ENCODE results near the gene TMEM225B. TPM values are rescaled to one million over a fixed set of nuclear protein-coding genes. Genes with fewer than 3 reads are reported as not detected.

Gene TMEM225B
- total and polyA plus RNA-seq, 4 donors: 0.10 to 0.28 (median 0.17) TPM; not detected in 1

GRCh38 chr7:99561737-99562051, 36.4 kb upstream of the TMEM225B start:
- peaks cover 3 to 12% (median 9%) of the 10 kb centered on the region in 4 donors for H3K4me1 ChIP-seq (ENCODE audit: control insufficient read depth in 4 of 4, insufficient read depth in 4 of 4, low read length in 3 of 4)
- H3K36me3 ChIP-seq (ENCODE audit: control insufficient read depth in 4 of 4, insufficient read depth in 3 of 4, low read depth in 1 of 4, low read length in 3 of 4): peaks cover 10 to 50% (median 48%) of the 10 kb centered on the region in 4 donors
- TF ChIP-seq EGR1 (IDR thresholded peaks at IDR 0.05; ENCODE audit: low read depth in 2 of 2): no peak
- no peak for TF ChIP-seq HNF4G (IDR thresholded peaks at IDR 0.05)
- no peak for TF ChIP-seq NR2F2 (IDR thresholded peaks at IDR 0.05)
- TF ChIP-seq CTCF (IDR thresholded peaks at IDR 0.05; ENCODE audit: low read depth, low read length, missing input control): no peak
- H3K4me3 ChIP-seq (ENCODE audit: low read depth in 1 of 3, low read length in 3 of 3): no peak overlapping the region
- no peak for DNase-seq (ENCODE audit: low spot score)
- no peaks in the 10 kb centered on the region for H3K9me3 ChIP-seq (ENCODE audit: control insufficient read depth in 4 of 4, low read length in 3 of 4)
- no peak overlapping the region for H3K27ac ChIP-seq (ENCODE audit: low read depth in 1 of 2, low read length in 2 of 2)
- WGBS: 100% methylated on average over 2 of the region's 2 CpGs
- no peak overlapping the region for H3K9ac ChIP-seq (ENCODE audit: low read depth in 1 of 2, low read length in 2 of 2)
- H3K27me3 ChIP-seq (ENCODE audit: control insufficient read depth in 4 of 4, insufficient read depth in 4 of 4, low read length in 3 of 4): no peaks in the 10 kb centered on the region

- Histone ChIP-seq H3K9ac (ENCODE audit: low read depth in 1 of 2, low read length in 2 of 2) (no peak overlapping the region), H3K4me1 (ENCODE audit: control insufficient read depth in 4 of 4, insufficient read depth in 4 of 4, low read length in 3 of 4) (peaks cover 3 to 8% (median 6%) of the 10 kb centered on the region in 4 donors), H3K4me3 (ENCODE audit: low read depth in 1 of 3, low read length in 3 of 3) (no peak overlapping the region), H3K27ac (ENCODE audit: low read depth in 1 of 2, low read length in 2 of 2) (no peak overlapping the region), H3K27me3 (ENCODE audit: control insufficient read depth in 4 of 4, insufficient read depth in 4 of 4, low read length in 3 of 4) (no peaks in the 10 kb centered on the region), H3K9me3 (ENCODE audit: control insufficient read depth in 4 of 4, low read length in 3 of 4) (no peaks in the 10 kb centered on the region), H3K36me3 (ENCODE audit: control insufficient read depth in 4 of 4, insufficient read depth in 3 of 4, low read depth in 1 of 4, low read length in 3 of 4) (peaks cover 10 to 50% (median 48%) of the 10 kb centered on the region in 4 donors)
- no peak for TF ChIP-seq NR2F2 (IDR thresholded peaks at IDR 0.05)
- no peak for TF ChIP-seq GABPA (IDR thresholded peaks at IDR 0.05 in 1 of 2, conservative IDR thresholded peaks at IDR 0.05 in 1 of 2)
- TF ChIP-seq YY1 (IDR thresholded peaks at IDR 0.05): no peak
- TF ChIP-seq HNF4A (conservative IDR thresholded peaks at IDR 0.05): no peak
- no peak for TF ChIP-seq FOXA1 (IDR thresholded peaks at IDR 0.05)
- TF ChIP-seq ZBTB33 (IDR thresholded peaks at IDR 0.05): no peak
- no peak for TF ChIP-seq CTCF (IDR thresholded peaks at IDR 0.05; ENCODE audit: low read depth, low read length, missing input control)
- TF ChIP-seq JUND (IDR thresholded peaks at IDR 0.05): no peak
- TF ChIP-seq HNF4G (IDR thresholded peaks at IDR 0.05): no peak
- TF ChIP-seq EGR1 (IDR thresholded peaks at IDR 0.05; ENCODE audit: low read depth in 2 of 2): no peak
- TF ChIP-seq ATF3 (IDR thresholded peaks at IDR 0.05): no peak
- no peak for TF ChIP-seq REST (IDR thresholded peaks at IDR 0.05)
- TF ChIP-seq MAX (IDR thresholded peaks at IDR 0.05): no peak
- TF ChIP-seq RAD21 (IDR thresholded peaks at IDR 0.05): no peak
- TF ChIP-seq TAF1 (conservative IDR thresholded peaks at IDR 0.05): no peak
- no peak for DNase-seq (ENCODE audit: low spot score)
- 90% methylated on average over 9 of the region's 9 CpGs for WGBS
Measured at GRCh38 chr7:99562114-99562784, 35.8 kb upstream of the TMEM225B start.
